IPS-NIHi7 (cell line): ENCODE results near the gene SCAF1.

ENCODE experiments used
- DNase-seq: peaks from one replicate; pipeline ENCODE4 v3.0.0; 2012; ENCODE audit warnings: mixed read lengths; ENCODE audit errors: extremely low spot score

SCAF1 gene

GRCh38 chr19:49666120-49666444 lies 24.1 kb downstream of the SCAF1 start:
- no peak for DNase-seq

- no peak for DNase-seq
Observed at GRCh38 chr19:49667473-49667872, 25.5 kb downstream of the SCAF1 start.

- no peak for DNase-seq
Observed at GRCh38 chr19:49669516-49669915, 27.5 kb downstream of the SCAF1 start.

GRCh38 chr19:49672131-49672919 lies 30.3 kb downstream of the SCAF1 start:
- DNase-seq = peak; percentile 88

GRCh38 chr19:49676136-49676783 lies 34.3 kb downstream of the SCAF1 start:
- peak; percentile 67 for DNase-seq

GRCh38 chr19:49676784-49677230 lies 34.8 kb downstream of the SCAF1 start:
- DNase-seq = peak; percentile 93

GRCh38 chr19:49677231-49677900 lies 35.4 kb downstream of the SCAF1 start, which contains the start of gene PRMT1:
TSS of gene PRMT1 (plus strand) at chr19:49677271. CDS start at chr19:49677281, 10 bp downstream.
- no peak for DNase-seq

- DNase-seq = peak; percentile 62
Observed at GRCh38 chr19:49677901-49678674, 36.1 kb downstream of the SCAF1 start.

GRCh38 chr19:49678985-49679770 lies 37.2 kb downstream of the SCAF1 start:
- peak; percentile 7 for DNase-seq

GRCh38 chr19:49679771-49680413 lies 37.9 kb downstream of the SCAF1 start:
- DNase-seq = peak; percentile 8

GRCh38 chr19:49680421-49681351 lies 38.7 kb downstream of the SCAF1 start:
- peak; percentile 95 for DNase-seq

GRCh38 chr19:49681830-49682229 lies 39.8 kb downstream of the SCAF1 start:
- no peak for DNase-seq

GRCh38 chr19:49682274-49682673 lies 40.3 kb downstream of the SCAF1 start:
- DNase-seq = no peak

- no peak for DNase-seq
Observed at GRCh38 chr19:49683814-49684250, 41.8 kb downstream of the SCAF1 start.

GRCh38 chr19:49684251-49684982 lies 42.4 kb downstream of the SCAF1 start:
- DNase-seq = no peak

- no peak for DNase-seq
Observed at GRCh38 chr19:49684983-49685553, 43.1 kb downstream of the SCAF1 start.

- no peak for DNase-seq
Observed at GRCh38 chr19:49685845-49686332, 43.9 kb downstream of the SCAF1 start.

- DNase-seq = no peak
Observed at GRCh38 chr19:49686503-49687088, 44.6 kb downstream of the SCAF1 start.
